ENCODE results near the gene IDH3B.

DNA sequence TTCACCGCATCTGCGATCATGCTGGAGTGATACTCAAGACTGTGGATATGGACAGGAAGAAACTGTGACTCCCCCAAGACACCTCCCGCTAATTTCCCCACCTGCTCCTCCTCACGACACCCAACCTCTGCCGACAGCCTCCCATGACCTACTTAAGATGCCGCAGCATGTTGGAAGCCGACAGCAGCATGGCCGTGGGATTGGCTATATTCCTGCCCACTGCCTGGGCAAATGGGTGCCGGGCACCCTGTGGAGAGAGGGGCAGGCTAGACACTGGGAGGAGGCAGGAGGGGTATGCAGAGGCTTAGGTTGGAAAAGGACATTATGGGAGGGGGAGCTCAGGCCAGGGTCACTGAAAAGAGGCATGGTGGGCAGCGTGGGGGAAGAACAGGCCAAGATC lies 4.5 kb downstream of the IDH3B start:
- TF ChIP-seq EZH2 (IDR thresholded peaks at IDR 0.05; ENCODE audit: low read length, missing control alignments) = no peak
- TF ChIP-seq, protein P1, sequence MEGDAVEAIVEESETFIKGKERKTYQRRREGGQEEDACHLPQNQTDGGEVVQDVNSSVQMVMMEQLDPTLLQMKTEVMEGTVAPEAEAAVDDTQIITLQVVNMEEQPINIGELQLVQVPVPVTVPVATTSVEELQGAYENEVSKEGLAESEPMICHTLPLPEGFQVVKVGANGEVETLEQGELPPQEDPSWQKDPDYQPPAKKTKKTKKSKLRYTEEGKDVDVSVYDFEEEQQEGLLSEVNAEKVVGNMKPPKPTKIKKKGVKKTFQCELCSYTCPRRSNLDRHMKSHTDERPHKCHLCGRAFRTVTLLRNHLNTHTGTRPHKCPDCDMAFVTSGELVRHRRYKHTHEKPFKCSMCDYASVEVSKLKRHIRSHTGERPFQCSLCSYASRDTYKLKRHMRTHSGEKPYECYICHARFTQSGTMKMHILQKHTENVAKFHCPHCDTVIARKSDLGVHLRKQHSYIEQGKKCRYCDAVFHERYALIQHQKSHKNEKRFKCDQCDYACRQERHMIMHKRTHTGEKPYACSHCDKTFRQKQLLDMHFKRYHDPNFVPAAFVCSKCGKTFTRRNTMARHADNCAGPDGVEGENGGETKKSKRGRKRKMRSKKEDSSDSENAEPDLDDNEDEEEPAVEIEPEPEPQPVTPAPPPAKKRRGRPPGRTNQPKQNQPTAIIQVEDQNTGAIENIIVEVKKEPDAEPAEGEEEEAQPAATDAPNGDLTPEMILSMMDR (conservative IDR thresholded peaks at IDR 0.05 in 1 of 2, IDR thresholded peaks at IDR 0.05 in 1 of 2; ENCODE audit: low read depth in 1 of 2, low read length in 2 of 2) = no peak

All from fibroblast of lung (primary cell).